A549 (cell line): ENCODE data around the gene GLIS1.

Experiments
- CBX2 ChIP-seq: fragments of 200-600 bp; sonication (generic); IDR thresholded peaks from 2 replicates; pipeline ENCODE4 v1.6.1; 2016; ENCODE audit warnings: low read depth, mild to moderate bottlenecking, borderline replicate concordance
- CHD2 ChIP-seq: fragments of 150-350 bp; IDR thresholded peaks from 2 replicates; pipeline ENCODE4 v1.6.1; 2014; ENCODE audit warnings: low read length; ENCODE audit not compliant: partially characterized antibody
- EHMT2 ChIP-seq: fragments of 200-600 bp; sonication (generic); IDR thresholded peaks from 2 replicates; pipeline ENCODE4 v1.6.1; 2016; ENCODE audit warnings: antibody characterized with exemption, low read depth, mild to moderate bottlenecking, moderate library complexity
- EP300 ChIP-seq, 2 experiments: fragments of >200 bp; sonication (Bioruptor Twin); formaldehyde crosslinking; IDR thresholded peaks; 2 replicates in 1 of 2; 3 replicates in 1 of 2; pipeline ENCODE4 v1.6.1; 2016 to 2017
- KDM1A ChIP-seq: fragments of 200-600 bp; sonication (generic); IDR thresholded peaks from 2 replicates; pipeline ENCODE4 v1.6.1; 2016; ENCODE audit warnings: low read depth, mild to moderate bottlenecking
- POLR2A ChIP-seq: IDR thresholded peaks from 2 replicates; pipeline ENCODE4 v1.6.1; 2012; ENCODE audit warnings: mild to moderate bottlenecking, low read length
- TF ChIP-seq, protein P1 (sequence below): fragments of >200 bp; sonication (Bioruptor Twin); formaldehyde crosslinking; IDR thresholded peaks from 3 replicates; pipeline ENCODE4 v1.5.1; 2016
- TF ChIP-seq, protein P2 (sequence below): IDR thresholded peaks from 2 replicates; pipeline ENCODE4 v1.6.1; 2012

- TF ChIP-seq EP300 (IDR thresholded peaks at IDR 0.05) = no peak
- no peak for TF ChIP-seq POLR2A
- TF ChIP-seq EHMT2 = no peak
- no peak for TF ChIP-seq CHD2
- TF ChIP-seq, protein P1, sequence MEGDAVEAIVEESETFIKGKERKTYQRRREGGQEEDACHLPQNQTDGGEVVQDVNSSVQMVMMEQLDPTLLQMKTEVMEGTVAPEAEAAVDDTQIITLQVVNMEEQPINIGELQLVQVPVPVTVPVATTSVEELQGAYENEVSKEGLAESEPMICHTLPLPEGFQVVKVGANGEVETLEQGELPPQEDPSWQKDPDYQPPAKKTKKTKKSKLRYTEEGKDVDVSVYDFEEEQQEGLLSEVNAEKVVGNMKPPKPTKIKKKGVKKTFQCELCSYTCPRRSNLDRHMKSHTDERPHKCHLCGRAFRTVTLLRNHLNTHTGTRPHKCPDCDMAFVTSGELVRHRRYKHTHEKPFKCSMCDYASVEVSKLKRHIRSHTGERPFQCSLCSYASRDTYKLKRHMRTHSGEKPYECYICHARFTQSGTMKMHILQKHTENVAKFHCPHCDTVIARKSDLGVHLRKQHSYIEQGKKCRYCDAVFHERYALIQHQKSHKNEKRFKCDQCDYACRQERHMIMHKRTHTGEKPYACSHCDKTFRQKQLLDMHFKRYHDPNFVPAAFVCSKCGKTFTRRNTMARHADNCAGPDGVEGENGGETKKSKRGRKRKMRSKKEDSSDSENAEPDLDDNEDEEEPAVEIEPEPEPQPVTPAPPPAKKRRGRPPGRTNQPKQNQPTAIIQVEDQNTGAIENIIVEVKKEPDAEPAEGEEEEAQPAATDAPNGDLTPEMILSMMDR = no peak
- no peak for TF ChIP-seq KDM1A
- no peak for TF ChIP-seq CBX2
- TF ChIP-seq, protein P2, sequence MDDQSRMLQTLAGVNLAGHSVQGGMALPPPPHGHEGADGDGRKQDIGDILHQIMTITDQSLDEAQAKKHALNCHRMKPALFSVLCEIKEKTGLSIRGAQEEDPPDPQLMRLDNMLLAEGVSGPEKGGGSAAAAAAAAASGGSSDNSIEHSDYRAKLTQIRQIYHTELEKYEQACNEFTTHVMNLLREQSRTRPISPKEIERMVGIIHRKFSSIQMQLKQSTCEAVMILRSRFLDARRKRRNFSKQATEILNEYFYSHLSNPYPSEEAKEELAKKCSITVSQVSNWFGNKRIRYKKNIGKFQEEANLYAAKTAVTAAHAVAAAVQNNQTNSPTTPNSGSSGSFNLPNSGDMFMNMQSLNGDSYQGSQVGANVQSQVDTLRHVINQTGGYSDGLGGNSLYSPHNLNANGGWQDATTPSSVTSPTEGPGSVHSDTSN = no peak
These were observed 51.1 kb downstream of the GLIS1 start for GRCh38 chr1:53687901-53688300.
